Measurements from ENCODE around the gene KLHL11.
"Not testable (repeated sequence)": the region's sequence is repeated elsewhere in the genome, so short reads cannot be mapped to it uniquely, and the experiment has no call there.

The KLHL11 gene

GRCh38 chr17:41836550-41837196 is 28.6 kb downstream of the KLHL11 start:
- no peak for DNase-seq (ENCODE audit: low read depth)

- DNase-seq (ENCODE audit: low read depth) = no peak
These were observed 29.2 kb downstream of the KLHL11 start, which contains the start of gene NT5C3B for GRCh38 chr17:41835800-41836549. Gene NT5C3B, minus strand, starts transcription at chr17:41836232. Its CDS starts 39 bp downstream, at chr17:41836193.

GRCh38 chr17:41835214-41835799 is 29.9 kb downstream of the KLHL11 start:
- DNase-seq (ENCODE audit: low read depth) = no peak

- DNase-seq (ENCODE audit: low read depth) = not testable (repeated sequence)
These were observed 35.3 kb downstream of the KLHL11 start for GRCh38 chr17:41829961-41830360.

GRCh38 chr17:41825175-41825845 is 39.9 kb downstream of the KLHL11 start:
- DNase-seq (ENCODE audit: low read depth) = no peak

- DNase-seq (ENCODE audit: low read depth) = no peak
These were observed 41.1 kb downstream of the KLHL11 start for GRCh38 chr17:41824086-41824485.

- DNase-seq (ENCODE audit: low read depth) = no peak
These were observed 41.6 kb downstream of the KLHL11 start for GRCh38 chr17:41823580-41823979.

GRCh38 chr17:41823141-41823524 is 42.1 kb downstream of the KLHL11 start:
- DNase-seq (ENCODE audit: low read depth) = no peak

GRCh38 chr17:41822216-41823140 is 42.7 kb downstream of the KLHL11 start:
- no peak for DNase-seq (ENCODE audit: low read depth)

- no peak for DNase-seq (ENCODE audit: low read depth)
These were observed 43.4 kb downstream of the KLHL11 start for GRCh38 chr17:41821776-41822175.

GRCh38 chr17:41818024-41818423 is 47.2 kb downstream of the KLHL11 start:
- no peak for DNase-seq (ENCODE audit: low read depth)

- DNase-seq (ENCODE audit: low read depth) = no peak
These were observed 48.4 kb downstream of the KLHL11 start for GRCh38 chr17:41816637-41817320.

GRCh38 chr17:41814195-41814594 is 51.0 kb downstream of the KLHL11 start:
- no peak for DNase-seq (ENCODE audit: low read depth)

GRCh38 chr17:41813699-41814124 is 51.5 kb downstream of the KLHL11 start:
- no peak for DNase-seq (ENCODE audit: low read depth)

- DNase-seq (ENCODE audit: low read depth) = no peak
These were observed 52.0 kb downstream of the KLHL11 start for GRCh38 chr17:41813152-41813680.

- no peak for DNase-seq (ENCODE audit: low read depth)
These were observed 52.7 kb downstream of the KLHL11 start, which contains the start of gene FKBP10 for GRCh38 chr17:41812381-41813151. Gene FKBP10, plus strand, starts transcription at chr17:41813004. Its CDS starts 31 bp downstream, at chr17:41813035.

- no peak for DNase-seq (ENCODE audit: low read depth)
These were observed 53.5 kb downstream of the KLHL11 start, which contains the start of gene P3H4 for GRCh38 chr17:41811549-41812380. Gene P3H4, minus strand, starts transcription at chr17:41811949. Its CDS starts 34 bp downstream, at chr17:41811915.

GRCh38 chr17:41810659-41811548 is 54.3 kb downstream of the KLHL11 start:
- no peak for DNase-seq (ENCODE audit: low read depth)

Data from CMK (cell line).